ENCODE data around the gene PIBF1. TPM values are rescaled to one million over a fixed set of nuclear protein-coding genes. Genes with fewer than 3 reads are reported as not detected.

The PIBF1 gene
- polyA plus RNA-seq, 3 donors, result 3.3 to 8.0 (median 4.7) TPM

DNA sequence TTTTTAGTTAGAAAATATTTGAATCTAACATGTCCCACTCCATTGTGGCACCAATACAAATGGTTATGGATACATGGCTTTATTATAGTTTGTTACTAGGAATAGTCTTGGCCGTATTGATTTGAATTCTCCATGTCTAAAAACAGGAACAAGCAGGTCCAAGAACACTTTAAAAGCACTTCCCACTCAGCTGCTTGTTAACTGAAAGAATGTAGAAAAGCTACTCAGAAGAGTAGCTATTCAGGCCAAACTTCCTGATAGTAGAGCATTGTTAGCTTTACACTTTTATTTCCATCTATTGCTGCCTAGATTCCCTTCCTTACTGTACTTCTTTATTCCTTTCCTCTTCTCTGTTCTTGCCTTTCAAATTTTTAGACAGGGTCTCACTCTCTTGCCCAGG, 6.9 kb downstream of the PIBF1 start:
- TF ChIP-seq CTCF (IDR thresholded peaks at IDR 0.05), result no peak
- Histone ChIP-seq H3K4me2 (replicated peaks; ENCODE audit: extremely low read depth, low read length, poor library complexity, severe bottlenecking) (no peak overlapping the region), H3K27ac (ENCODE audit: low read depth in 1 of 2, low read length in 2 of 2) (no peak overlapping the region), H3K27me3 (ENCODE audit: control insufficient read depth in 2 of 2, insufficient read depth in 2 of 2, low read length in 2 of 2) (no peaks in the 10 kb centered on the region), H3K79me2 (ENCODE audit: insufficient read depth, low read length) (peaks cover 52% of the 10 kb centered on the region), H3K4me3 (replicated peaks in 1 of 3; ENCODE audit: low read depth in 2 of 3, low read length in 3 of 3) (no peak overlapping the region), H3K9ac (ENCODE audit: insufficient read depth, low read length, poor library complexity, severe bottlenecking) (no peak overlapping the region), H2AFZ (ENCODE audit: insufficient read depth, low read depth, low read length, poor library complexity, severe bottlenecking) (no peak overlapping the region), H3K9me3 (replicated peaks in 1 of 2; ENCODE audit: control insufficient read depth in 1 of 2, insufficient read depth in 1 of 2, low read length in 2 of 2) (no peaks in the 10 kb centered on the region), H3K4me1 (ENCODE audit: control insufficient read depth in 1 of 2, insufficient read depth in 2 of 2, low read length in 2 of 2) (no peaks in the 10 kb centered on the region), H4K20me1 (ENCODE audit: insufficient read depth, low read length) (peaks cover 4% of the 10 kb centered on the region), H3K36me3 (replicated peaks in 1 of 2; ENCODE audit: control insufficient read depth in 1 of 2, insufficient read depth in 2 of 2, low read length in 2 of 2) (peaks cover 26 to 47% of the 10 kb centered on the region in 2 donors)
- Mint-ChIP-seq H3K4me3 (no peak overlapping the region), H3K4me1 (peaks cover 10% of the 10 kb centered on the region), H3K27ac (peak overlapping the region in 1 of 7 donors; percentile 8), H3K9me3 (peaks cover 0 to 3% (median under 1%) of the 10 kb centered on the region in 7 donors), H3K36me3 (peaks cover 33 to 43% of the 10 kb centered on the region in 2 donors), H3K27me3 (ENCODE audit: low read depth in 3 of 3) (no peaks in the 10 kb centered on the region)
- no peak for DNase-seq
- WGBS (ENCODE audit: insufficient coverage), result no CpG with 5 or more reads among the region's 1 CpG
- intact Hi-C loops (cut with micrococcal nuclease), result no loop called here

DNA sequence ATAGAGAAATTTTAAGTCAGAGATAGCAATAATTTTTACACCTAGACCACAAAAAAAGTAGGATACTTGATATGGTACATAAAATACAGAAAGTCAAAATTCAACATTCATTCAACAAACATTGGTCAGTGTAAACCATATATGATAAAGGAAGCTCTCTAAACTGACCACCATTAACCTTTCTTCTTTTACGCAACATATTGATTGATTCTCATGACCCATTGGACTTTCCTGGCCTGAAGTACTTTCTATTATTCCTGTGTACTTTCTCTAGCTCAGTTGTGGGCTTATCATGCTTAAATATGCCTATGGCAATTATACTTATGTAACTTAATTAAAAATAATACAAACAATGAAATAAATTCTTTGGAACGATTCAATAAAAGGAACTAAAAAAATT, 10.7 kb downstream of the PIBF1 start:
- Mint-ChIP-seq H3K4me3 (no peak overlapping the region), H3K9me3 (peaks cover 0 to 5% (median 1%) of the 10 kb centered on the region in 7 donors), H3K36me3 (peaks cover 57 to 62% of the 10 kb centered on the region in 2 donors), H3K27me3 (ENCODE audit: low read depth in 3 of 3) (no peaks in the 10 kb centered on the region), H3K27ac (no peak overlapping the region), H3K4me1 (peaks cover 5% of the 10 kb centered on the region)
- WGBS (ENCODE audit: insufficient coverage), result no CpG with 5 or more reads among the region's 2 CpGs
- TF ChIP-seq CTCF (IDR thresholded peaks at IDR 0.05), result no peak
- Histone ChIP-seq H3K27ac (ENCODE audit: low read depth in 1 of 2, low read length in 2 of 2) (no peak overlapping the region), H3K79me2 (ENCODE audit: insufficient read depth, low read length) (peaks cover 20% of the 10 kb centered on the region), H2AFZ (ENCODE audit: insufficient read depth, low read depth, low read length, poor library complexity, severe bottlenecking) (no peak overlapping the region), H3K9ac (ENCODE audit: insufficient read depth, low read length, poor library complexity, severe bottlenecking) (no peak overlapping the region), H3K4me3 (replicated peaks in 1 of 3; ENCODE audit: low read depth in 2 of 3, low read length in 3 of 3) (no peak overlapping the region), H3K36me3 (replicated peaks in 1 of 2; ENCODE audit: control insufficient read depth in 1 of 2, insufficient read depth in 2 of 2, low read length in 2 of 2) (peaks cover 58 to 66% of the 10 kb centered on the region in 2 donors), H3K4me2 (replicated peaks; ENCODE audit: extremely low read depth, low read length, poor library complexity, severe bottlenecking) (no peak overlapping the region), H3K27me3 (ENCODE audit: control insufficient read depth in 2 of 2, insufficient read depth in 2 of 2, low read length in 2 of 2) (no peaks in the 10 kb centered on the region), H4K20me1 (ENCODE audit: insufficient read depth, low read length) (peaks cover 4% of the 10 kb centered on the region), H3K4me1 (ENCODE audit: control insufficient read depth in 1 of 2, insufficient read depth in 2 of 2, low read length in 2 of 2) (no peaks in the 10 kb centered on the region), H3K9me3 (replicated peaks in 1 of 2; ENCODE audit: control insufficient read depth in 1 of 2, insufficient read depth in 1 of 2, low read length in 2 of 2) (no peaks in the 10 kb centered on the region)
- intact Hi-C loops (cut with micrococcal nuclease), result no loop called here
- no peak for DNase-seq

Measured in CD14-positive monocyte (primary cell).